ENCODE results near the gene CLK4.

DNA sequence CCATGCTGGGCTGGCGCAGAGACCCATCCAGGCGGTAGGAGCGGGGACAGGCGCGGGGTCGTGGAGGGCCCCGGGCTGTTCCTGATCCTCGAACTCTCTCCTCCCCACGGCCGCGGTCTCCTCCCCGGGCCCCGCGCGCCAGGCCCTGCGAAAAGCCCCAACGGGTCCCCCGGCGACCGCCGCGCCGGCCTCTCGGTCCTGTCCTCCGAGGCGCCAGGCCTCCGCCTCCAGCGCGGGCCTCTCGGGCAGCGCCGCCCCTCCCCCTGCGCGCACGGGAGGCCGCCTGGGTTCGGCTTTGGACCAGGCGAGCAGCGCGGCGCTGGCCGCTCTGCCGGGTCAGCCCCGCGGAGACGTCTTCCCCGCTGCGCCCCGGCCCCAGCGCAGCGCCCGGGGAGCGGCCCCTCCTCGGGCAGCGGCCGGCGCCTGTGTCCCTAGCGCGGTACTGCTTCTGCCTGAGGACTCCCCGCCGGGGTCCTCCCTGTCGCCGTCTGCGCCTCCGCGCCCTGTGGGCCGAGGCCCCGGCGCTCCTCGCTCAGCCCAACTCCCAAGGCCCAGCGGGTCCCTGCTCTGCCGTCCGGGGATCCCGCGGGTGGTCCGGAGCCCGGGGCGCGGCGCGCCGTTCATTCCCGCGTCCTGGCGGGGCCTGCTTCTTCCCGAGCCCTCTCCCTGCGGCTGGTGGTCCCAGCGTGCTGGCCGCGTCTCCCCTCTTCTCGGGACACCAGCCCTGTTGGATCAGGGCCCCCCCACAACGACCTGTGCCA is 50.1 kb downstream of the CLK4 start:
- TF ChIP-seq, protein P1, sequence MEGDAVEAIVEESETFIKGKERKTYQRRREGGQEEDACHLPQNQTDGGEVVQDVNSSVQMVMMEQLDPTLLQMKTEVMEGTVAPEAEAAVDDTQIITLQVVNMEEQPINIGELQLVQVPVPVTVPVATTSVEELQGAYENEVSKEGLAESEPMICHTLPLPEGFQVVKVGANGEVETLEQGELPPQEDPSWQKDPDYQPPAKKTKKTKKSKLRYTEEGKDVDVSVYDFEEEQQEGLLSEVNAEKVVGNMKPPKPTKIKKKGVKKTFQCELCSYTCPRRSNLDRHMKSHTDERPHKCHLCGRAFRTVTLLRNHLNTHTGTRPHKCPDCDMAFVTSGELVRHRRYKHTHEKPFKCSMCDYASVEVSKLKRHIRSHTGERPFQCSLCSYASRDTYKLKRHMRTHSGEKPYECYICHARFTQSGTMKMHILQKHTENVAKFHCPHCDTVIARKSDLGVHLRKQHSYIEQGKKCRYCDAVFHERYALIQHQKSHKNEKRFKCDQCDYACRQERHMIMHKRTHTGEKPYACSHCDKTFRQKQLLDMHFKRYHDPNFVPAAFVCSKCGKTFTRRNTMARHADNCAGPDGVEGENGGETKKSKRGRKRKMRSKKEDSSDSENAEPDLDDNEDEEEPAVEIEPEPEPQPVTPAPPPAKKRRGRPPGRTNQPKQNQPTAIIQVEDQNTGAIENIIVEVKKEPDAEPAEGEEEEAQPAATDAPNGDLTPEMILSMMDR (IDR thresholded peaks at IDR 0.05 in 8 of 11, conservative IDR thresholded peaks at IDR 0.05 in 3 of 11): no peak
- no peak for TF ChIP-seq POLR2A (IDR thresholded peaks at IDR 0.05)
- no peak for TF ChIP-seq POLR2AphosphoS5 (IDR thresholded peaks at IDR 0.05)
